ENCODE data around the gene SAFB2.
A peak's percentile ranks its signal among the peaks of the same experiment; 100 is the strongest.

The SAFB2 gene

GRCh38 chr19:5607318-5608275, 15.0 kb downstream of the SAFB2 start:
- no peak for DNase-seq (ENCODE audit: low read depth)

GRCh38 chr19:5605362-5605761, 17.2 kb downstream of the SAFB2 start:
- DNase-seq (ENCODE audit: low read depth), result no peak

GRCh38 chr19:5603626-5604025, 18.9 kb downstream of the SAFB2 start:
- no peak for DNase-seq (ENCODE audit: low read depth)

- no peak for DNase-seq (ENCODE audit: low read depth)
Measured at GRCh38 chr19:5600797-5601196, 21.8 kb downstream of the SAFB2 start.

GRCh38 chr19:5595745-5596144, 26.8 kb downstream of the SAFB2 start:
- DNase-seq (ENCODE audit: low read depth), result no peak

- DNase-seq (ENCODE audit: low read depth), result no peak
Measured at GRCh38 chr19:5595129-5595528, 27.4 kb downstream of the SAFB2 start.

- no peak for DNase-seq (ENCODE audit: low read depth)
Measured at GRCh38 chr19:5594521-5594950, 28.0 kb downstream of the SAFB2 start.

- DNase-seq (ENCODE audit: low read depth), result no peak
Measured at GRCh38 chr19:5593343-5594255, 29.0 kb downstream of the SAFB2 start.

GRCh38 chr19:5592531-5593342, 29.8 kb downstream of the SAFB2 start:
- DNase-seq (ENCODE audit: low read depth), result no peak

GRCh38 chr19:5591476-5591875, 31.1 kb downstream of the SAFB2 start:
- no peak for DNase-seq (ENCODE audit: low read depth)

GRCh38 chr19:5590865-5591154, 31.8 kb downstream of the SAFB2 start:
- DNase-seq (ENCODE audit: low read depth), result no peak

- DNase-seq (ENCODE audit: low read depth), result no peak
Measured at GRCh38 chr19:5590151-5590864, 32.3 kb downstream of the SAFB2 start.

GRCh38 chr19:5588906-5589676, 33.5 kb downstream of the SAFB2 start:
- no peak for DNase-seq (ENCODE audit: low read depth)

- no peak for DNase-seq (ENCODE audit: low read depth)
Measured at GRCh38 chr19:5588441-5588840, 34.1 kb downstream of the SAFB2 start.

GRCh38 chr19:5587661-5588060, 34.9 kb downstream of the SAFB2 start:
- DNase-seq (ENCODE audit: low read depth), result no peak

- DNase-seq (ENCODE audit: low read depth), result no peak
Measured at GRCh38 chr19:5587071-5587455, 35.5 kb downstream of the SAFB2 start.

- no peak for DNase-seq (ENCODE audit: low read depth)
Measured at GRCh38 chr19:5586300-5587070, 36.1 kb downstream of the SAFB2 start.

- DNase-seq (ENCODE audit: low read depth), result peak; percentile 20
Measured at GRCh38 chr19:5585461-5586299, 36.9 kb downstream of the SAFB2 start.

- DNase-seq (ENCODE audit: low read depth), result no peak
Measured at GRCh38 chr19:5580161-5580571, 42.4 kb downstream of the SAFB2 start.
